ENCODE data around the gene SLC5A8.

GRCh38 chr12:101230547-101230946 lies 20.5 kb upstream of the SLC5A8 start:
- TF ChIP-seq POLR2AphosphoS5 (IDR thresholded peaks at IDR 0.05), result no peak
- TF ChIP-seq CTCF (IDR thresholded peaks at IDR 0.05), result no peak
